ENCODE data around the gene MET. TPM values are rescaled to one million over a fixed set of nuclear protein-coding genes. Genes with fewer than 3 reads are reported as not detected.

The MET gene
- total RNA-seq, 1 donor from 2014 or later = 2.2 TPM

DNA sequence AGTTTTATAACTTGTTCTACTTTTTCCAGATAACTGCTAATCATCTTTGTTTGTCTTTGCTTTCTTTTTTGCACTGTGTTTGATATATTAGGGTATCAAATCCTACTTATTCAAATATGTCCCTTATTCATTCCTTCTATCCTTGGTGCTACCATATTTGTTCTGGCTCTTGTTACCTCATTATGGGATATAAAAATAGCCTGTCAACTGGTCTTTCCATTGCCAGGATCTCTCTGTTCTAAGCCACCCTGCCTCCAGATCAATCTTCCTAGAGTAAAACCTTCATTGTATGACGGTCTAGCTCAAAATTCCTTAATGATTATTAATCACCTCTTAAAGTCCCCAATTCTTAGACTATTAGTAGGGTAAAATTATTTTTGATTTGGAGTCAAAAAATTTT lies 25.2 kb downstream of the MET start:
- H3K9me3 Mint-ChIP-seq = no peaks in the 10 kb centered on the region
- H3K4me1 Mint-ChIP-seq = no peaks in the 10 kb centered on the region
- no peak overlapping the region for H3K27ac Mint-ChIP-seq
- peaks cover 10% of the 10 kb centered on the region for H3K27me3 Mint-ChIP-seq
- no peak overlapping the region for H3K4me3 Mint-ChIP-seq
- no peak for DNase-seq
- intact Hi-C loops (cut with micrococcal nuclease) = no loop called here
- no peaks in the 10 kb centered on the region for H3K36me3 Mint-ChIP-seq (ENCODE audit: low read depth)

DNA sequence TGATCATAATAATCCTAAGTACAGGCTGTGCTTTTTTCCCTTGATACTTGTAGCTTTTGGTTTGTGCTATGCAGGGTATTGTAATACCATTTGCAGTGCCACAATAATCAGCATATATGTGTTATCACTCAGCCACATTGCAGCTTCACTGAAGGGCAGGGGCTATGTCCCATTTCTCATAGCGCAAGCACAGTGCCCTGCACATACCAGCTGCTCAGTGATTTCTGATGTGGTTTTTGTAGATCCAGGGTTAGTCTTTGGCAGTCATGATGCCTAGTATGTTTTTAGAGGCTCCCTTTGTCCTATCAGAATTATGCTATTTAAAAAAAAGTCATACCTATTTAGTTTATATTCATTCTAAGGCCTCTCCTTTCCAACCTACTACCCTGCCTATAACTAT lies 25.8 kb downstream of the MET start:
- DNase-seq = no peak
- Mint-ChIP-seq H3K27me3 (peaks cover 13% of the 10 kb centered on the region), H3K4me3 (no peak overlapping the region), H3K36me3 (ENCODE audit: low read depth) (no peaks in the 10 kb centered on the region), H3K27ac (no peak overlapping the region), H3K9me3 (no peaks in the 10 kb centered on the region), H3K4me1 (no peaks in the 10 kb centered on the region)
- intact Hi-C loops (cut with micrococcal nuclease) = no loop called here

DNA sequence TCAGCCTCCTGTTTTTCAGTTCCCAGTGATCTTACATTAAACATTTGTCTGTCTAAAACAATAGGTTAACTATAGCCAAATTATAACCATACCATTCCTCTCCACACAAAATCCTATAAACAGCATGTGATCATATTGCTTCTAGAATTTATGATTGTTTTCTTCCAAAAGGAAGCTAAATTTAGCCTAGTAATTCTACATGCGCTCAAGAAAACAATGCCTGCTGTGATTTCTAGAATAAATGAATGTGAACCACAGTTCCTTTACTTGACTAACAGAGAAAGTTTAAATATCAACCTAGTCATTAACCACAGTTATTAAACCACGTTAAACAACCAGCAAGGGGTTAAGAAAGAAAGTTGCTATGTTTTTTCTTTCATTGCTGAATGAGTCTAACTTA lies 26.4 kb downstream of the MET start:
- no peaks in the 10 kb centered on the region for H3K4me1 Mint-ChIP-seq
- intact Hi-C loops (cut with micrococcal nuclease) = no loop called here
- no peak for DNase-seq
- H3K4me3 Mint-ChIP-seq = no peak overlapping the region
- peaks cover 13% of the 10 kb centered on the region for H3K27me3 Mint-ChIP-seq
- H3K27ac Mint-ChIP-seq = no peak overlapping the region
- no peaks in the 10 kb centered on the region for H3K9me3 Mint-ChIP-seq
- H3K36me3 Mint-ChIP-seq (ENCODE audit: low read depth) = no peaks in the 10 kb centered on the region

DNA sequence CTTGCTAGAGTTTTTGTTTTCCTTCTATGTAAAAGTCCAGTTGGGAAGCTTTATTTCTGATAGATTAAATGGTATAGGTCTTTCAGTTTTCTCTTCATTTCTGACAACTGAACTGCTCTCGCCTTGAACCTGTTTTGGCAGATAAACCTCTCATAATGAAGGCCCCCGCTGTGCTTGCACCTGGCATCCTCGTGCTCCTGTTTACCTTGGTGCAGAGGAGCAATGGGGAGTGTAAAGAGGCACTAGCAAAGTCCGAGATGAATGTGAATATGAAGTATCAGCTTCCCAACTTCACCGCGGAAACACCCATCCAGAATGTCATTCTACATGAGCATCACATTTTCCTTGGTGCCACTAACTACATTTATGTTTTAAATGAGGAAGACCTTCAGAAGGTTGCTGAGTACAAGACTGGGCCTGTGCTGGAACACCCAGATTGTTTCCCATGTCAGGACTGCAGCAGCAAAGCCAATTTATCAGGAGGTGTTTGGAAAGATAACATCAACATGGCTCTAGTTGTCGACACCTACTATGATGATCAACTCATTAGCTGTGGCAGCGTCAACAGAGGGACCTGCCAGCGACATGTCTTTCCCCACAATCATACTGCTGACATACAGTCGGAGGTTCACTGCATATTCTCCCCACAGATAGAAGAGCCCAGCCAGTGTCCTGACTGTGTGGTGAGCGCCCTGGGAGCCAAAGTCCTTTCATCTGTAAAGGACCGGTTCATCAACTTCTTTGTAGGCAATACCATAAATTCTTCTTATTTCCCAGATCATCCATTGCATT lies 27.1 kb downstream of the MET start:
- Mint-ChIP-seq H3K4me3 (no peak overlapping the region), H3K27ac (no peak overlapping the region), H3K9me3 (no peaks in the 10 kb centered on the region), H3K36me3 (ENCODE audit: low read depth) (no peaks in the 10 kb centered on the region), H3K27me3 (peaks cover 13% of the 10 kb centered on the region), H3K4me1 (no peaks in the 10 kb centered on the region)
- no peak for DNase-seq
- intact Hi-C loops (cut with micrococcal nuclease) = no loop called here

DNA sequence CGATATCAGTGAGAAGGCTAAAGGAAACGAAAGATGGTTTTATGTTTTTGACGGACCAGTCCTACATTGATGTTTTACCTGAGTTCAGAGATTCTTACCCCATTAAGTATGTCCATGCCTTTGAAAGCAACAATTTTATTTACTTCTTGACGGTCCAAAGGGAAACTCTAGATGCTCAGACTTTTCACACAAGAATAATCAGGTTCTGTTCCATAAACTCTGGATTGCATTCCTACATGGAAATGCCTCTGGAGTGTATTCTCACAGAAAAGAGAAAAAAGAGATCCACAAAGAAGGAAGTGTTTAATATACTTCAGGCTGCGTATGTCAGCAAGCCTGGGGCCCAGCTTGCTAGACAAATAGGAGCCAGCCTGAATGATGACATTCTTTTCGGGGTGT lies 27.7 kb downstream of the MET start:
- DNase-seq = no peak
- intact Hi-C loops (cut with micrococcal nuclease) = no loop called here
- no peaks in the 10 kb centered on the region for H3K36me3 Mint-ChIP-seq (ENCODE audit: low read depth)
- no peak overlapping the region for H3K27ac Mint-ChIP-seq
- H3K27me3 Mint-ChIP-seq = peaks cover 13% of the 10 kb centered on the region
- no peaks in the 10 kb centered on the region for H3K4me1 Mint-ChIP-seq
- no peaks in the 10 kb centered on the region for H3K9me3 Mint-ChIP-seq
- no peak overlapping the region for H3K4me3 Mint-ChIP-seq

DNA sequence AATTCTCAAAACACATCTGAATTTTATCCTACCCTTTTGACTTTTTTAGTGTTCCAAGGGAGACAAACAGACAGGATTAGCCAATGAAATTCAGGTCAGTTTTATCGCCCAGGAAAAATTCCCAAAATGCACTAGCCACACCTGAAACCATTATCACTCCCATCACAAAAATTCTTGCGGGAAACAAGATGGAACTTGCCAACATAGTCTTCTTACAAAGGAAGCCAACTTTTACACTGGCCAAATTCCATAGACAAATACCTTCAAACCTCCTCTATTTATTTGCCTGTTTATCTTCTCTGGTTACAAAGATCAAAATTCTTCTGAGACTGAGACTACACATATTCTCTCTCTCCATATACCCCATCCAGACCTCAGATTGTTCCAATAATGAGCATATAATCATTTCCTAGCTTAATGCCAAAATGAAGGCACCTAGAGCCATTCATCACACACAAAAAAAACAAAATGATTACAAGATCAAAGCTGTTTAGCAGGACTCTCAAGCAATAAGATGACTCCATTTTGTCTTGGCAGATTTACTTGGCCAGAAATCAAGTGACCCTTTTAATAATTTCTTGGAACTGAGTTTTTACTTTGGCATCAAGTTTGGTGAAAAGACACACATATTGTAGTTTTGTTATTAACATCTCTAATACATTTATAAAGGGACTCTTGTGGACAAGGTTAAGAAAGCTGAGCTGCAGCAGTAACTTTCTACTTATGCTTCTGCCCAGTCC lies 30.2 kb downstream of the MET start:
- intact Hi-C loops (cut with micrococcal nuclease) = no loop called here
- no peaks in the 10 kb centered on the region for H3K4me1 Mint-ChIP-seq
- no peaks in the 10 kb centered on the region for H3K36me3 Mint-ChIP-seq (ENCODE audit: low read depth)
- H3K27me3 Mint-ChIP-seq = peaks cover 12% of the 10 kb centered on the region
- H3K27ac Mint-ChIP-seq = no peak overlapping the region
- H3K4me3 Mint-ChIP-seq = no peak overlapping the region
- DNase-seq = no peak
- H3K9me3 Mint-ChIP-seq = no peaks in the 10 kb centered on the region

DNA sequence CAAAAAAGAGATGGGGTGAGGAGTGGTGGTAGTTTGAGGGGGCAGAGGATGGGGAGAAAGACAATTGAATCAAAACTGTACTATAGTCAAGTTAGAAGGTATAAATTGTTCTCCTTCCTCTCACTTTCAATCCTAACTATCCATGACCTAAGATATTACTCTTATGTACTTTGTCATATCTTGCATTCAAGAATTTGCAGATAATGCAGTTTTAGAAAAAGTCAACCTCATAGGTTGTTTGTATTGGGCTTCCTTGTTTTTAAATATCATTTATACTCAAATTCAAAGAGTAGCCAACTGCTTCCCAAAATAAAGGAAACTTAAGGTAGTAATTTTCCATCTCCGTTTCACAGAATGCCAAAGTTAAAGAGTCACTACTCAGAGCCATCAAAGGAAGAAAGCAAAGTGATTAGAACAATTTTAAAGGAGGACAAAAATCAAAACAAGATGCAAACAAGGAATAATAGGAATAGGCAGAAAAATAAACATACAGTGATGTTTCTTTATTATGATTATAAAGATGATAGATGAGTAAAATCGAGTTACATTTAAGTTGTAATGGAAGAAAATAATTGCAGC lies 32.7 kb downstream of the MET start:
- Mint-ChIP-seq H3K27ac (no peak overlapping the region), H3K27me3 (peaks cover 14% of the 10 kb centered on the region), H3K4me1 (no peaks in the 10 kb centered on the region), H3K9me3 (no peaks in the 10 kb centered on the region), H3K36me3 (ENCODE audit: low read depth) (no peaks in the 10 kb centered on the region), H3K4me3 (no peak overlapping the region)
- no peak for DNase-seq
- intact Hi-C loops (cut with micrococcal nuclease) = no loop called here

DNA sequence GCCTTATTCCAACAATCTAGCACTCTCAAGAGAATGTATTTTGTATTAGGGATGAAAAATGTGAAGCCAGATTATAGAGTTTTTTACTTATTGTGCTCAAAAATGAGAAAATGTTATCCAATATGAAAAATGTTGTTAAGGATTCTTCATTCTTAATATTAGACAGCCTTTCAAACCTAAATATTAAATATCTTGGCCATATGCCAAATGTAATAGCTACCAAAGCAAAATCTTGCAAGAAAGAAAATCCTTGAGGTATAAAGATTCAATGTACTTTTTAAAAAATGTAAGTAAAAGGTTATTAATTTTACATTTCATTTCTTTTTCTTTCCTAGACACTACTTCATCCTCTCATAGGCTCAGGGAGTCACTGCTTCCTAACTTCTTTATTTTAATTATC lies 33.4 kb downstream of the MET start:
- no peaks in the 10 kb centered on the region for H3K9me3 Mint-ChIP-seq
- intact Hi-C loops (cut with micrococcal nuclease) = no loop called here
- H3K36me3 Mint-ChIP-seq (ENCODE audit: low read depth) = no peaks in the 10 kb centered on the region
- no peak overlapping the region for H3K27ac Mint-ChIP-seq
- H3K27me3 Mint-ChIP-seq = peaks cover 14% of the 10 kb centered on the region
- no peaks in the 10 kb centered on the region for H3K4me1 Mint-ChIP-seq
- H3K4me3 Mint-ChIP-seq = no peak overlapping the region
- no peak for DNase-seq

DNA sequence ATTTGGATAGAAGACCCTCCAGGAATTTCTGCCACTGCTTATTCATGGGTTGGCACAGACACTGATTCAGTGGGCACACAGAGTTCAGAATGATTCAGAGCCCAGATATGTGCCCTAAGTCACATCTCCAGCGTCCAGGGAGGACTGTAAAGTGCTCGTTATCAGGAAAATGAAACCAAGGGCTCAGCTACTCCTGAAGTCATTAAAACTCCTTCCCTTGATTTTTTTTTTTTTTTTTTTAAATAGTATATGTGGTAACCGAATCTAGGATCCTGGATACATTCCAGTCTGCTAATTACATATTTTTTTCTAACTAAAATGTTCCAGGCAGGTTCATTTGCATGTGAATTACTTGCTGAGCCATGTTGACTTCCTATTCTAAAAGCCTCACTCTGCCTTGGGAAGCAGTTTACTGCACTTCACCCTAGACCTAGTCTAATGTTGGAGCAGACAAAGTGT lies 34.7 kb downstream of the MET start:
- no peaks in the 10 kb centered on the region for H3K4me1 Mint-ChIP-seq
- no peak for DNase-seq
- peaks cover 11% of the 10 kb centered on the region for H3K27me3 Mint-ChIP-seq
- intact Hi-C loops (cut with micrococcal nuclease) = no loop called here
- H3K27ac Mint-ChIP-seq = no peak overlapping the region
- no peak overlapping the region for H3K4me3 Mint-ChIP-seq
- H3K9me3 Mint-ChIP-seq = no peaks in the 10 kb centered on the region
- H3K36me3 Mint-ChIP-seq (ENCODE audit: low read depth) = no peaks in the 10 kb centered on the region

DNA sequence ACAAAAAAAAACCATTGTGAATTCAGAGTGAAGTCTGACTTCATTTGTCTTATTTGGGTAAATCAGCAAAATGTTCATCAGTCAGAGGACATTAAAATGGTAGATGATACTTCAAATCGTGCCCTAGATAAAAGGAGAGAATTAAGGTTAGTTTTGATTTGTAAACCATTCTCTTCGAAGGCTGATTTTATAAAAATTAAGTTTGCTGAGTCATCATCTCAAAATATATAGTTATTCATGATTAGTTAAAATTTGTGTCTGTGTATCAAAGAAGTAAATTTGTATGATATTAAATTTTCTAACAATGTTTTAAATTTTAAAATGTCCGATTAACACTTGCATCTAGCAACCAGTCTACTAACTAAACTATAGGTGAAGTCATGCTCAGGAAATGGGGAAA lies 35.3 kb downstream of the MET start:
- intact Hi-C loops (cut with micrococcal nuclease) = no loop called here
- Mint-ChIP-seq H3K9me3 (no peaks in the 10 kb centered on the region), H3K36me3 (ENCODE audit: low read depth) (no peaks in the 10 kb centered on the region), H3K4me3 (no peak overlapping the region), H3K27me3 (peaks cover 9% of the 10 kb centered on the region), H3K4me1 (no peaks in the 10 kb centered on the region), H3K27ac (no peak overlapping the region)
- no peak for DNase-seq

DNA sequence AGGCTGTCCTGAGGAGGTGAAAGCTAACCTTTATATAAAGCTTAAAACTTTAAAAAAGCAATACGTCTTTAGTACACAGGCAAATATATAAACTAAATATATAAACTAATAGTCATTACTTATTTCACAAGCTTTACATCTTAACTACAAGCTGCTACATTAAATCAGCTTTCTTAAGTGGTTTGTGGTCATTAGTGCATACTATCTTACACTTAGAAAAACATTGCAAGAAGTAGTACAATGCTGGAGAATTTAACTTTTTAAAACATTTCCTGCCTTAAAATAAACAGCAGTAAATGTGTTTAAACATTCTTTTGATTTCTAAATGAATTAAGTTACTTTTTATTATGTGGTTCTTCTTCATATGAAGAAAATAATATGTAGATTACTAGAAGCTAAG lies 36.3 kb downstream of the MET start:
- Mint-ChIP-seq H3K9me3 (no peaks in the 10 kb centered on the region), H3K4me3 (no peak overlapping the region), H3K36me3 (ENCODE audit: low read depth) (no peaks in the 10 kb centered on the region), H3K4me1 (no peaks in the 10 kb centered on the region), H3K27me3 (peaks cover 7% of the 10 kb centered on the region), H3K27ac (no peak overlapping the region)
- no peak for DNase-seq
- intact Hi-C loops (cut with micrococcal nuclease) = no loop called here

DNA sequence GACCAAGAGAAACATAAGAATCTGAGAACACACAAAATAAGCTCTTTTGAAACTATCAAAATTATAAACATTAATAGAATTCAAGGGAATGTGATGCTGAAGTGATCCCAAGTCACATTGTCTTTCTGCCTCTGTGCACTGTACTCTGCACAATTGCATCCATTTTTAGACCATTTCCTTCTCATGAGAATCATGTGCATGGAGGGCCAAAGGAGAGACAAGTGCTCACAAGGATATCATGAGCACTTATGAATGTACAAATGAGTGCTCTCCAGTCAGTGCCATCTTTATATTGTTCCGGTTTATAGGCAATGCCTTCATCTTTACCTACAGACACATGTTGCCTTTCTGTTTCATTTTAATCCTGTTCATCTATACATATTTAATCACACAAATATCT lies 36.9 kb downstream of the MET start:
- H3K4me1 Mint-ChIP-seq = no peaks in the 10 kb centered on the region
- no peaks in the 10 kb centered on the region for H3K9me3 Mint-ChIP-seq
- DNase-seq = no peak
- no peak overlapping the region for H3K4me3 Mint-ChIP-seq
- no peak overlapping the region for H3K27ac Mint-ChIP-seq
- no peaks in the 10 kb centered on the region for H3K36me3 Mint-ChIP-seq (ENCODE audit: low read depth)
- peaks cover 7% of the 10 kb centered on the region for H3K27me3 Mint-ChIP-seq
- intact Hi-C loops (cut with micrococcal nuclease) = no loop called here

DNA sequence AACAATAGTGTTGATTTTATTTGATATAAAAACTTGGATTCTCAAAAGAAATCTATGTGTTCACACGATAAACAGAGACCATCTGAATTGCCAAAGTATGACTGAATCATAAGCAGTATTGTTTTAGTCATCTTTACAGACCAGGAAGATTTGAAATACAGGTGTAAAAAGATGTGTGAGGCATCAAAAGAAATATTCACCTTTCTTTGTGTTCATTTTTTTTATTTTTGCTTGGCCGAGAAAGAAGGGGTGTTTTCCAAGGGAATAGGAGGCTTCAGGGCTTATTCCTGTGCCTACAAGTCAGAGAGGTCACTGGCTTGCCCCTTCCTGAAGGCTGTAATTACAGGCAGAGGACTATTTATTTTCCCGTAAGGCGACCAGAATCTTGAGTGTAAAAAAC lies 37.3 kb downstream of the MET start:
- no peaks in the 10 kb centered on the region for H3K4me1 Mint-ChIP-seq
- H3K36me3 Mint-ChIP-seq (ENCODE audit: low read depth) = no peaks in the 10 kb centered on the region
- no peaks in the 10 kb centered on the region for H3K9me3 Mint-ChIP-seq
- H3K27ac Mint-ChIP-seq = no peak overlapping the region
- H3K27me3 Mint-ChIP-seq = peaks cover 7% of the 10 kb centered on the region
- H3K4me3 Mint-ChIP-seq = no peak overlapping the region
- DNase-seq = no peak
- intact Hi-C loops (cut with micrococcal nuclease) = no loop called here

DNA sequence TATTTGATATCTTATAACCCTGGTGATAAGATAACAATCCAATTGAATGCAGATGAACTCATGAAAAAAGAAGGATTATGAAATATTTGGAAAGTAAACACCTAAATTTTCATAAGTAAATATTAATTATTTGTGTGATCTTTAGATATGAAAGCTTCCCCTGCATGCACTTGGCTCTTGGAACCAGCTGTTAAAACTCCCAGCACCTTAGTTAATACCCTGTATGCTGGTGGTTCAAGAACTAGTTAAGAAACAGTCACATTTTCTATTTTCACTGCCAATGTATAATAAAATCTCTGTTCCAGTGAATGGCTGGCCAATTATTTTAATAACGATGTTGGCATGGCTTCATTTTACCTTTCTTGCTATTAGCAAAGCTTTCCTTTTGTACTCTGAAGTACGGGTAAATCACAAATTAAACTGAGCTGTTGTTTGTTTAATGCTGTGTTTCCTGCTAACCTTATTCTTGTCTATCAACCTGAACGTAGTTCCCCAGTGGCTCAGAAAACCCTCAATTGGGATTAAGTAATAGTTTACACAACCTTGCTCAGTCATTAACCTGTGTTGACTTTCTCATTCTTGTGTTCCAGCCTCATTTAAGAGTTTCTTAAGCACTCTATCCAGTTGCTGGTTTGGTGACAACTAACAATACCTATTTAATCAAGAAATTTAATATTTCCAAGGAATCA lies 38.9 kb downstream of the MET start:
- Mint-ChIP-seq H3K36me3 (ENCODE audit: low read depth) (no peaks in the 10 kb centered on the region), H3K27me3 (peaks cover 4% of the 10 kb centered on the region), H3K9me3 (no peaks in the 10 kb centered on the region), H3K4me3 (no peak overlapping the region), H3K27ac (no peak overlapping the region), H3K4me1 (no peaks in the 10 kb centered on the region)
- no peak for DNase-seq
- intact Hi-C loops (cut with micrococcal nuclease) = no loop called here
